Endothelial cell of umbilical vein (primary cell): Measurements from ENCODE around the gene MDN1. TPM values are rescaled to one million over a fixed set of nuclear protein-coding genes. Genes with fewer than 3 reads are reported as not detected.

Experiments used
- BruUV-seq: library from RNA; stranded (reverse); fragments of 400-500 nt; replicated peaks from 2 replicates; lab custom pipeline; 2021; lab: Mats Ljungman, UMichigan
- CTCF ChIA-PET: fragments of 300-600, 350-600 bp; sonication (Branson Sonifier 250); formaldehyde crosslinking; loops from one replicate; lab custom pipeline; 2021; ENCODE audit warnings: antibody characterized with exemption, inconsistent platforms; lab: Charles Lee
- POLR2A ChIA-PET: fragments of 300-600, 350-600 bp; sonication (Branson Sonifier 250); formaldehyde crosslinking; loops from one replicate; lab custom pipeline; 2021; ENCODE audit warnings: antibody characterized with exemption, inconsistent platforms; lab: Charles Lee
- DNase-seq: peaks from one replicate; pipeline ENCODE4 v3.0.0-alpha.2; 2011; ENCODE audit warnings: low read depth, low spot score
- FAIRE-seq: peaks from 2 replicates; lab custom pipeline; 2011; peaks lifted over from hg19 to GRCh38; lab: Jason Lieb, UNC
- H2AFZ ChIP-seq: 2 replicates; pipeline ENCODE4 v1.6.0; 2012; ENCODE audit warnings: low read depth, low read length, control low read depth, inconsistent platforms
- H3K27ac ChIP-seq: 2 replicates; pipeline ENCODE4 v1.5.1; 2011; ENCODE audit warnings: low read depth, mild to moderate bottlenecking, control low read depth, low read length, moderate library complexity; ENCODE audit not compliant: insufficient read depth
- H3K27me3 ChIP-seq, 2 experiments: 2 replicates each; pipeline versions ENCODE4 v1.6.0 to v1.6.1; 2011; ENCODE audit warnings: low read length in 2 of 2, mixed read lengths in 1 of 2; ENCODE audit not compliant: control insufficient read depth in 2 of 2, insufficient read depth in 2 of 2
- H3K36me3 ChIP-seq, 2 experiments: 2 replicates in 1 of 2; 3 replicates in 1 of 2; pipeline ENCODE4 v1.5.1; 2011; ENCODE audit warnings: low read length in 2 of 2, mild to moderate bottlenecking in 1 of 2, moderate library complexity in 1 of 2; ENCODE audit not compliant: control insufficient read depth in 2 of 2, insufficient read depth in 2 of 2; ENCODE audit errors: extremely low read depth in 1 of 2
- H3K4me1 ChIP-seq: 3 replicates; pipeline ENCODE4 v1.5.1; 2011; ENCODE audit warnings: mild to moderate bottlenecking, low read length; ENCODE audit not compliant: control insufficient read depth, insufficient read depth; ENCODE audit errors: extremely low read depth
- H3K4me2 ChIP-seq: 2 replicates; pipeline ENCODE4 v1.6.1; 2011; ENCODE audit warnings: low read length, control low read depth, mixed read lengths; ENCODE audit not compliant: insufficient read depth
- H3K4me3 ChIP-seq, 3 experiments: fragments of 200-600 bp in 1 of 3; sonication (generic), shearing (Covaris generic) in 1 of 3; replicated peaks in 1 of 3; 2 replicates each; pipeline ENCODE4 v1.5.1; 2011 to 2016; ENCODE audit warnings: control low read depth in 3 of 3, low read length in 3 of 3, mild to moderate bottlenecking in 2 of 3, inconsistent platforms in 1 of 3, low read depth in 1 of 3, moderate library complexity in 1 of 3; ENCODE audit not compliant: insufficient read depth in 1 of 3
- H3K79me2 ChIP-seq: 2 replicates; pipeline ENCODE4 v1.6.0; 2012; ENCODE audit warnings: low read length, inconsistent platforms; ENCODE audit not compliant: control insufficient read depth, insufficient read depth
- H3K9ac ChIP-seq: replicated peaks from 2 replicates; pipeline ENCODE3; 2011; ENCODE audit warnings: low read length, control low read depth; ENCODE audit not compliant: insufficient read depth; ENCODE audit errors: extremely low read depth
- H3K9me1 ChIP-seq: replicated peaks from 3 replicates; pipeline ENCODE4 v1.6.0; 2011; ENCODE audit warnings: mild to moderate bottlenecking, low read length; ENCODE audit not compliant: control insufficient read depth, insufficient read depth; ENCODE audit errors: extremely low read depth
- H3K9me3 ChIP-seq: replicated peaks from 2 replicates; pipeline ENCODE4 v1.5.1; 2012; ENCODE audit warnings: low read length, inconsistent platforms; ENCODE audit not compliant: control insufficient read depth, insufficient read depth
- H4K20me1 ChIP-seq: replicated peaks from 2 replicates; pipeline ENCODE3; 2011; ENCODE audit warnings: mild to moderate bottlenecking, low read length; ENCODE audit not compliant: control insufficient read depth, insufficient read depth; ENCODE audit errors: extremely low read depth
- EZH2 ChIP-seq: IDR thresholded peaks from 2 replicates; pipeline ENCODE4 v1.6.1; 2012; ENCODE audit warnings: borderline replicate concordance, low read depth, mild to moderate bottlenecking, moderate library complexity, low read length, inconsistent platforms; ENCODE audit not compliant: severe bottlenecking
- FOS ChIP-seq: IDR thresholded peaks from 2 replicates; pipeline ENCODE4 v1.6.1; 2011; ENCODE audit warnings: mild to moderate bottlenecking, low read length, moderate library complexity, borderline replicate concordance; ENCODE audit not compliant: insufficient read depth
- GATA2 ChIP-seq: IDR thresholded peaks from 2 replicates; pipeline ENCODE4 v1.7.0; 2011; ENCODE audit warnings: low read depth, mild to moderate bottlenecking, moderate library complexity, mixed read lengths, low read length; ENCODE audit not compliant: insufficient read length, insufficient read depth
- MAX ChIP-seq: IDR thresholded peaks from 2 replicates; pipeline ENCODE4 v1.6.1; 2011; ENCODE audit not compliant: insufficient read depth, insufficient read length
- MYC ChIP-seq: IDR thresholded peaks from one replicate; pipeline ENCODE4 v1.6.1; 2011; ENCODE audit warnings: mild to moderate bottlenecking, low read depth, low read length
- POLR2AphosphoS5 ChIP-seq: IDR thresholded peaks from 2 replicates; pipeline ENCODE4 v1.6.1; 2012; ENCODE audit warnings: low read depth, mild to moderate bottlenecking, control low read depth, low read length, moderate library complexity; ENCODE audit not compliant: insufficient read depth
- dilution Hi-C: fragments of 300-500 bp; cut with MboI; formaldehyde crosslinking; loops from one replicate; pipeline ENCODE4 v1.15.0; 2019; ENCODE audit warnings: low sequenced_read_pairs; ENCODE audit not compliant: extremely low pct_ligation_motif_present
- intact Hi-C: fragments of 100-400 bp; cut with micrococcal nuclease; formaldehyde crosslinking; loops from one replicate; pipeline ENCODE4 v1.10.0; 2022
- polyA plus RNA-seq, 4 experiments: library from polyadenylated mRNA; depleted of rRNA in 3 of 4; stranded (reverse) in 3 of 4; unstranded in 1 of 4; fragments of >200 nt; gene quantifications; 2 replicates each; pipeline versions ENCODE4 v1.2.1 to v1.2.3, GENCODE V29; 2011 to 2012; ENCODE audit warnings: missing spikeins in 1 of 4
- total RNA-seq: library from RNA; stranded (reverse); gene quantifications from 2 replicates; pipeline ENCODE4 v1.2.3, GENCODE V29; 2021

Gene MDN1
- total and polyA plus RNA-seq, 2 donors (not counting 3 experiments of a cell fraction or from before 2014, with no cell fraction given) = 9.2 to 39.6 TPM

- intact Hi-C loops (no loop called here), dilution Hi-C loops (no loop called here)
- no TSS peak for BruUV-seq
- TF ChIP-seq POLR2AphosphoS5 = no peak
- no peak for TF ChIP-seq MYC
- H3K9me3 ChIP-seq = no peaks in the 10 kb centered on the region
- DNase-seq (no peak), FAIRE-seq (no peak)
- no peaks in the 10 kb centered on the region for H3K27me3 ChIP-seq
- no peak overlapping the region for H3K9ac ChIP-seq
- no peaks in the 10 kb centered on the region for H3K9me1 ChIP-seq
- POLR2A ChIA-PET = no interaction called here
- no peak overlapping the region for H3K27ac ChIP-seq
- H3K4me1 ChIP-seq = no peaks in the 10 kb centered on the region
- H4K20me1 ChIP-seq = no peaks in the 10 kb centered on the region
- H3K4me3 ChIP-seq = no peak overlapping the region
- H2AFZ ChIP-seq = no peak overlapping the region
- H3K79me2 ChIP-seq = no peaks in the 10 kb centered on the region
- H3K4me2 ChIP-seq = no peak overlapping the region
- CTCF ChIA-PET = interaction anchor here (0.5 kb wide), 1 partner anchor 698 kb away, joined by 3 read pairs; no protein-coding TSS in a partner anchor
- H3K36me3 ChIP-seq = peaks cover 2 to 4% of the 10 kb centered on the region in 2 experiments
These were observed 42.1 kb downstream of the MDN1 start for GRCh38 chr6:89777455-89777854.

- no TSS peak for BruUV-seq
These were observed 42.9 kb downstream of the MDN1 start for GRCh38 chr6:89776583-89777233.

More at GRCh38 chr6:89776583-89777233, 42.9 kb downstream of the MDN1 start:
- H3K9me1 ChIP-seq = no peaks in the 10 kb centered on the region
- no peaks in the 10 kb centered on the region for H3K79me2 ChIP-seq
- H3K4me3 ChIP-seq = no peak overlapping the region
- ChIA-PET CTCF (interaction anchor here (1.0 kb wide), 1 partner anchor 702 kb away, joined by 3 read pairs; no protein-coding TSS in a partner anchor), POLR2A (no interaction called here)
- H3K4me1 ChIP-seq = no peaks in the 10 kb centered on the region
- no peak overlapping the region for H3K9ac ChIP-seq
- intact Hi-C loops (no loop called here), dilution Hi-C loops (no loop called here)
- no peaks in the 10 kb centered on the region for H3K27me3 ChIP-seq
- H3K36me3 ChIP-seq = peaks cover 2 to 5% of the 10 kb centered on the region in 2 experiments
- no peak for TF ChIP-seq POLR2AphosphoS5
- no peak for TF ChIP-seq GATA2
- TF ChIP-seq MAX = no peak
- TF ChIP-seq EZH2 = no peak
- TF ChIP-seq FOS = no peak
- no peak overlapping the region for H3K4me2 ChIP-seq
- DNase-seq (no peak), FAIRE-seq (no peak)
- no peaks in the 10 kb centered on the region for H3K9me3 ChIP-seq
- H3K27ac ChIP-seq = no peak overlapping the region
- no peak overlapping the region for H2AFZ ChIP-seq
- H4K20me1 ChIP-seq = no peaks in the 10 kb centered on the region
